HFF-Myc (cell line): ENCODE measurements around the gene HDDC3.

Experiments used
- DNase-seq: peaks from one replicate; pipeline ENCODE4 v3.0.0-alpha.2; 2011; ENCODE audit warnings: low read depth; ENCODE audit errors: extremely low read depth
- H3K4me3 ChIP-seq: replicated peaks from 2 replicates; pipeline ENCODE4 v1.5.1; 2011; ENCODE audit warnings: low read depth, mild to moderate bottlenecking, control low read depth, low read length
- CTCF ChIP-seq: IDR thresholded peaks from 2 replicates; pipeline ENCODE4 v1.5.1; 2012; ENCODE audit warnings: mild to moderate bottlenecking, low read depth, low read length, control low read depth; ENCODE audit errors: missing control alignments

The HDDC3 gene

GRCh38 chr15:90953947-90954711 lies 21.8 kb upstream of the HDDC3 start:
- TF ChIP-seq CTCF = no peak
- no peak for DNase-seq
- no peak overlapping the region; the same call in 1 of the 2 replicates for H3K4me3 ChIP-seq

GRCh38 chr15:90952901-90953677 lies 20.7 kb upstream of the HDDC3 start:
- no peak for TF ChIP-seq CTCF
- no peak for DNase-seq

GRCh38 chr15:90950676-90951075 lies 18.3 kb upstream of the HDDC3 start:
- no peak for TF ChIP-seq CTCF
- H3K4me3 ChIP-seq = no peak overlapping the region
- no peak for DNase-seq

More at GRCh38 chr15:90952901-90953677, 20.7 kb upstream of the HDDC3 start:
- no peak overlapping the region for H3K4me3 ChIP-seq

- H3K4me3 ChIP-seq = no peak overlapping the region
- no peak for TF ChIP-seq CTCF
- no peak for DNase-seq
These were observed 17.8 kb upstream of the HDDC3 start for GRCh38 chr15:90949979-90950675.

GRCh38 chr15:90948506-90948905 lies 16.2 kb upstream of the HDDC3 start:
- DNase-seq = no peak
- H3K4me3 ChIP-seq = no peak overlapping the region
- TF ChIP-seq CTCF = no peak

GRCh38 chr15:90947577-90948357 lies 15.4 kb upstream of the HDDC3 start:
- no peak for TF ChIP-seq CTCF
- H3K4me3 ChIP-seq = no peak overlapping the region
- DNase-seq = no peak
